SH-SY5Y (cell line): ENCODE data around the gene ARHGAP9.

ENCODE experiments used
- GATA2 ChIP-seq: IDR thresholded peaks from 2 replicates; pipeline ENCODE4 v1.6.1; 2011; ENCODE audit warnings: mild to moderate bottlenecking, low read depth, low read length
- GATA3 ChIP-seq: IDR thresholded peaks from 2 replicates; pipeline ENCODE4 v1.6.1; 2011; ENCODE audit warnings: low read depth, mild to moderate bottlenecking, low read length, moderate library complexity

DNA sequence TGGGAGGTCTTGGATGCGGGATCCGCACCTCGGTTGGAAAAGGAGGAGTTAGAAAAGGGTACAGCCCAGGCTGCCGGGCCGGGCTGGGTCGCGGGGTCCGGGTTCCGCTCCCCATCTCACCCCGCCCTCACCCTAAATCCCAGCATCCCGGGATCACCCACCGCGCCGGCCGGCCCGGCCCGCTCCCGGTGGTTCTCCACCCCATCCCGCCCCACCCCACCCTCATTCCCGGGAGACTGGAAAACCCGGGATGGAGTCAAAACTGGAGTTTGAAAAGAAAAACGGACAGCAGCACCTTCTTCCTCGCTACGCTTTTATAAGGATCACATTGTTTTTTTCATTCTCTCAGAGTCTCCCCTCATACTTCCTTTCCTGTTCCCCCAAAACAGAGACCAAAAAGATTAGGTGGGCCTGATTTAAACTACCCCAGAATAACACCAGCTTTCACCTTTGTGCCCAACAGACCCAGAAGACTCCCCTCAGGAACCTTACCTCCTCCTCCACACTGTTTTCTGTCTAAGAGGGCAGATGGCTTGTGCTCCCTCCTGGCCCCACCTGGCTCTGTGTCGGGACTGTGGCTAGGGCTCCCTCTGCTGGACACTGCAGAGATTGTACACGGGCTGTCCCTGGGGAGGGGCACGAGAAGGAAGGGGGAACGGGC is 17.3 kb downstream of the ARHGAP9 start:
- no peak for TF ChIP-seq GATA2
- no peak for TF ChIP-seq GATA3
